Testis (tissue), 3 donors: ENCODE measurements around the gene IL26. TPM values are rescaled to one million over a fixed set of nuclear protein-coding genes. Genes with fewer than 3 reads are reported as not detected.

Experiments
- DNase-seq: peaks from one replicate; pipeline ENCODE4 v3.0.0-alpha.2; 2019
- H3K27ac ChIP-seq, 2 donors: fragments of 200-600 bp; sonication (generic); one replicate each; pipeline ENCODE4 v1.5.1; 2019
- H3K27me3 ChIP-seq: fragments of 200-600 bp; sonication (generic); one replicate; pipeline ENCODE4 v1.5.1; 2019
- H3K36me3 ChIP-seq: fragments of 200-600 bp; sonication (generic); one replicate; pipeline ENCODE4 v1.5.1; 2017; ENCODE audit warnings: low read depth; ENCODE audit errors: missing control alignments
- H3K4me1 ChIP-seq: fragments of 200-600 bp; sonication (generic); one replicate; pipeline ENCODE4 v1.5.1; 2019
- H3K4me3 ChIP-seq, 2 donors: fragments of 200-600 bp; sonication (generic); one replicate each; pipeline ENCODE4 v1.5.1; 2017 to 2019
- H3K9me3 ChIP-seq: fragments of 200-600 bp; sonication (generic); one replicate; pipeline ENCODE4 v1.5.1; 2017
- CTCF ChIP-seq, 3 experiments: fragments of 450-650 bp in 2 of 3; fragments of 200-600 bp in 1 of 3; sonication (generic) in 1 of 3; IDR thresholded peaks; one replicate each; pipeline ENCODE4 v1.5.1; 2016 to 2019; ENCODE audit warnings: antibody characterized with exemption in 3 of 3, mild to moderate bottlenecking in 2 of 3, moderate library complexity in 1 of 3
- POLR2A ChIP-seq: fragments of 450-650 bp; IDR thresholded peaks from one replicate; pipeline ENCODE4 v1.6.1; 2017; ENCODE audit warnings: antibody characterized with exemption, mild to moderate bottlenecking, moderate library complexity
- WGBS, 2 donors: methylation state at CpG; one replicate each; pipeline ENCODE4 v1.1.5; 2018; 5-methylcytosine and 5-hydroxymethylcytosine counted together
- intact Hi-C: fragments of 100-400 bp; cut with DNase I; formaldehyde crosslinking; loops from one replicate; pipeline ENCODE4 v1.15.1; 2023; ENCODE audit warnings: low total_unique reads
- polyA plus RNA-seq: library from polyadenylated mRNA; stranded (reverse); fragments of 350-450 nt; fragmentation: Illumina TruSeq; extraction: RNeasy Lipid Tissue Mini Kit (QIAGEN cat#74804); gene quantifications from one replicate; pipeline ENCODE4 v1.2.3, GENCODE V29; 2014; ENCODE audit warnings: low read depth, low replicate concordance; ENCODE audit not compliant: insufficient read depth
- total RNA-seq, 2 donors: library from RNA; depleted of rRNA; stranded (reverse); fragments of >200 nt; gene quantifications; one replicate each; pipeline ENCODE4 v1.2.3, GENCODE V29; 2016

Gene IL26
- total and polyA plus RNA-seq, 3 donors from 2014 or later: not detected

- H3K27me3 ChIP-seq: no peaks in the 10 kb centered on the region
- TF ChIP-seq POLR2A (no peak), CTCF (IDR thresholded peaks at IDR 0.05) (no peak)
- no peaks in the 10 kb centered on the region for H3K36me3 ChIP-seq
- no peak for DNase-seq
- WGBS, 2 donors: 40 to 50% methylated on average over 5 of the region's 5 CpGs
- no peak overlapping the region for H3K27ac ChIP-seq
- intact Hi-C loops: no loop called here
- H3K4me1 ChIP-seq: no peaks in the 10 kb centered on the region
- no peak overlapping the region for H3K4me3 ChIP-seq
- no peaks in the 10 kb centered on the region for H3K9me3 ChIP-seq
Measured at GRCh38 chr12:68166317-68166831, 59.2 kb downstream of the IL26 start.

- Histone ChIP-seq H3K9me3 (no peaks in the 10 kb centered on the region), H3K27ac (no peak overlapping the region), H3K4me1 (no peaks in the 10 kb centered on the region), H3K4me3 (no peak overlapping the region), H3K36me3 (no peaks in the 10 kb centered on the region), H3K27me3 (no peaks in the 10 kb centered on the region)
- 89 to 93% methylated on average over 4 of the region's 4 CpGs for WGBS, 2 donors
- DNase-seq: no peak
- TF ChIP-seq POLR2A (no peak), CTCF (IDR thresholded peaks at IDR 0.05) (no peak)
- intact Hi-C loops: no loop called here
Measured at GRCh38 chr12:68163560-68164081, 62.0 kb downstream of the IL26 start.

DNA sequence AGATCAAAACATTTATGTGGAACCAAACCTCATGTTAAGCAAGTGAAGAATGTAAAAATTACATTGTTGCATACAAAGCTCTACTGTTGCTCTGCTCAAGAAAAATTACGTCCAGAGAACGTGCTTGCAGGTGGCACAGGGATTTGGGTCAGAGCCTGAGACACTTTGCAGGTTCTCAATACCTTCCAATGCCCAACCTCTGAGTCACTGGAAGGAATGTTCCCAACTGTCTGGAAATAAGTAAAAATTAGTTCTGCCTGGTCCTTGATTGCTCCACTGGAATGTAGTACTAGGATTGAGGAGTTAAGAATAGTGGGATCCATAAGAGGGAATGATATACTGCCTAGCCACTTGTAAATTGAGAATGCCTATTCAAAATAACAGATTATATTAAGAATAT is 63.2 kb downstream of the IL26 start:
- WGBS, 2 donors: 16 to 64% methylated on average over 2 of the region's 2 CpGs

DNA sequence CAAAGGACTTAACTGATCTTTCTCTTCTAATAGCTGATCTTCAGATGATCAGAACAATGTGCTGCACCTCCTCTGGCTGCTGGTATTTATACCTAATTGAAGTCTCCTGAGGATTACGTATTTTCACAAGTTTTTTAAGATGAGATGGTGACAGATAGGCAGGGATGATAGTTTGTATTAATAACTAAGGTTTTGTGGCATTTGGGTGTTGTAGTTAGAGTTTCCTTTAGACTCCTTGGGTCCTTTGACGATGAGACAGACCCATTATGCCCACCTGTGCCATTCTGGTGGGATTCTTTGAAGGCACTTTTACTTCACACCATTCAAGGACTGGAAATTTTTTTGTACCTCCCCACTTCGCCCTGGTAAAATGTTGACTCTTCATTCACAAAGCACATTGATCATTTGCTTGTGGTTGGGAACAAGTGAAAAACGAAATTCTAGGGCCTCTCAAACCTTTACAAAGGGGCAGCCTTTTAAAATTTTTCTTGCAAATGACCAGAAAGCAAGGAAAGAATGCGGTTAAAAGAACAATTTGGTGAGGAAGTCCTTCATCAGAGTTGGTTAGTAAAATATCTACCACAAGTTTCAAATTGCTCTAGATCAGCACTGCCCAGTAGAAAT is 65.8 kb downstream of the IL26 start, which contains the start of gene IFNG:
TSS of gene IFNG (minus strand) at position 60 of the 624 bp plus-strand sequence. CDS start 125 bp downstream, outside the sequence.
- Histone ChIP-seq H3K9me3 (no peaks in the 10 kb centered on the region), H3K27me3 (no peaks in the 10 kb centered on the region), H3K27ac (no peak within 1 kb of the TSS), H3K4me1 (no peaks in the 10 kb centered on the region), H3K36me3 (no peaks in the 10 kb centered on the region), H3K4me3 (no peak within 1 kb of the TSS)
- WGBS, 2 donors: 76 to 84% methylated on average over 5 of the region's 5 CpGs
- TF ChIP-seq CTCF (IDR thresholded peaks at IDR 0.05) (no peak), POLR2A (no peak)
- DNase-seq: no peak
- intact Hi-C loops: no loop called here

More for the DNA sequence above, 63.2 kb downstream of the IL26 start:
- DNase-seq: no peak
- Histone ChIP-seq H3K27ac (no peak overlapping the region), H3K9me3 (no peaks in the 10 kb centered on the region), H3K4me3 (no peak overlapping the region), H3K36me3 (no peaks in the 10 kb centered on the region), H3K4me1 (no peaks in the 10 kb centered on the region), H3K27me3 (no peaks in the 10 kb centered on the region)
- intact Hi-C loops: no loop called here
- TF ChIP-seq POLR2A: no peak
- no peak for TF ChIP-seq CTCF (IDR thresholded peaks at IDR 0.05)
